Spinal cord (tissue), 10 donors: ENCODE results near the gene SEPTIN7. TPM values are rescaled to one million over a fixed set of nuclear protein-coding genes. Genes with fewer than 3 reads are reported as not detected.

Experiments used
- DNase-seq, 6 donors: peaks; one replicate each; pipeline versions ENCODE4 v3.0.0 to v3.0.0-alpha.2; 2013 to 2015; ENCODE audit warnings: low spot score in 6 of 6, low read depth in 4 of 6
- H3K27ac ChIP-seq: one replicate; pipeline ENCODE4 v1.5.1; 2013; ENCODE audit warnings: low read depth, low read length, control low read depth
- H3K27me3 ChIP-seq: one replicate; pipeline ENCODE4 v1.6.1; 2013; ENCODE audit warnings: low read length; ENCODE audit not compliant: control insufficient read depth, insufficient read depth
- H3K36me3 ChIP-seq: one replicate; pipeline ENCODE4 v1.6.1; 2013; ENCODE audit warnings: low read length; ENCODE audit not compliant: control insufficient read depth, insufficient read depth
- H3K4me1 ChIP-seq: one replicate; pipeline ENCODE4 v1.6.1; 2013; ENCODE audit warnings: low read length; ENCODE audit not compliant: control insufficient read depth, insufficient read depth
- H3K4me3 ChIP-seq: one replicate; pipeline ENCODE4 v1.5.1; 2013; ENCODE audit warnings: low read depth, low read length, control low read depth
- H3K9me3 ChIP-seq: one replicate; pipeline ENCODE4 v1.6.1; 2013; ENCODE audit warnings: low read length; ENCODE audit not compliant: control insufficient read depth, insufficient read depth
- WGBS: methylation state at CpG from one replicate; pipeline ENCODE4 v1.1.5; 2013; ENCODE audit warnings: missing lambda C conversion rate; ENCODE audit not compliant: insufficient coverage; 5-methylcytosine and 5-hydroxymethylcytosine counted together
- polyA plus RNA-seq, 2 donors: library from polyadenylated mRNA; unstranded; fragments of 120-200 nt; gene quantifications; one replicate each; pipeline ENCODE4 v1.2.1, GENCODE V29; 2013; ENCODE audit not compliant: insufficient read length in 2 of 2
- total RNA-seq, 2 donors: library from RNA; depleted of rRNA in 1 of 2; stranded (reverse); fragments of 120-200 nt in 1 of 2; fragments of >200 nt in 1 of 2; gene quantifications; one replicate each; pipeline versions ENCODE4 v1.2.3 to v1.2.4, GENCODE V29; 2013 to 2014
- donor health status: healthy.

The SEPTIN7 gene
- total and polyA plus RNA-seq, 4 donors = 458 to 600 (median 521) TPM

GRCh38 chr7:35802649-35803048, 1.8 kb downstream of the SEPTIN7 start:
- Histone ChIP-seq H3K4me1 (peaks cover 3% of the 10 kb centered on the region), H3K4me3 (peak overlapping the region; percentile 73), H3K27ac (peak overlapping the region; percentile 95), H3K36me3 (no peaks in the 10 kb centered on the region), H3K9me3 (no peaks in the 10 kb centered on the region), H3K27me3 (no peaks in the 10 kb centered on the region)
- WGBS = no CpG with 5 or more reads among the region's 3 CpGs
- DNase-seq = peak in 1 of 6 donors; percentile 7

DNA sequence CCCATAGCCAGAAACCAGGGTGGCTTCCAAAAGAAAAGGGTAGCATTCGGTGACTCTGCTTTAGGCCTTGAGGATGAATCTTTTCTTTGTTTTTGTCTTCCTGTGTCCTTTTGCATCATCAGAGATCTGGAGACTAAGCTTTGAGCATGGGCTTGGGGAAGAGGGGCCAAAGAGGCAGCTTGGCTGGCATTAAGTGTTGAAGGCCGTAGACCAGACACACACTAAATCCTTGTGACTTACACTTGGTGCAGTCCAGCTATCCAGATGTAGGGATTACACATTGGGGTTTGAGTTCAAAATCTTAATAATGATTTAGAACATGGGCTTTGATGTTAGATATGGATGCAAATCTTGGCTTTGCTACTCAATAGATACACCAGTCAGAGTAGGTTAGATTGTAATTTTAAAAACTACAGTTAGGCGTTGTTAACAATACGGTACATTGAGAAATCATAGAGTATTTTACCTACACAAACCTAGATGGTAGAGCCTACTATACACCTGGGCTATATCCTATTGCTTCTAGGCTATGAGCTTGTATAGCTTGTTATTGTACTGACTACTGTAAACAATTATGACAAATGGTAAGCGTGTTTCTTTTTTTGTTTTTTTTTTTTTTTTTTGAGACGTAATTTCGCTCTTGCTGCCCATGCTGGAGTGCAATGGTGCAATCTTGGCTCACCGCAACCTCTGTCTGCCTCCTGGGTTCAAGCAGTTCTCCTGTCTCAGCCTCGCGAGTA, 3.5 kb downstream of the SEPTIN7 start:
- H3K36me3 ChIP-seq = no peaks in the 10 kb centered on the region
- peaks cover 3% of the 10 kb centered on the region for H3K4me1 ChIP-seq
- no peak for DNase-seq
- no peaks in the 10 kb centered on the region for H3K27me3 ChIP-seq
- H3K27ac ChIP-seq = no peak overlapping the region
- H3K4me3 ChIP-seq = no peak overlapping the region
- 84% methylated on average over 5 of the region's 10 CpGs for WGBS
- H3K9me3 ChIP-seq = no peaks in the 10 kb centered on the region

GRCh38 chr7:35805876-35806275, 5.0 kb downstream of the SEPTIN7 start:
- Histone ChIP-seq H3K9me3 (no peaks in the 10 kb centered on the region), H3K4me1 (peaks cover 3% of the 10 kb centered on the region), H3K27me3 (no peaks in the 10 kb centered on the region), H3K27ac (no peak overlapping the region), H3K36me3 (no peaks in the 10 kb centered on the region), H3K4me3 (no peak overlapping the region)
- WGBS = no CpG with 5 or more reads among the region's 3 CpGs
- DNase-seq = no peak

DNA sequence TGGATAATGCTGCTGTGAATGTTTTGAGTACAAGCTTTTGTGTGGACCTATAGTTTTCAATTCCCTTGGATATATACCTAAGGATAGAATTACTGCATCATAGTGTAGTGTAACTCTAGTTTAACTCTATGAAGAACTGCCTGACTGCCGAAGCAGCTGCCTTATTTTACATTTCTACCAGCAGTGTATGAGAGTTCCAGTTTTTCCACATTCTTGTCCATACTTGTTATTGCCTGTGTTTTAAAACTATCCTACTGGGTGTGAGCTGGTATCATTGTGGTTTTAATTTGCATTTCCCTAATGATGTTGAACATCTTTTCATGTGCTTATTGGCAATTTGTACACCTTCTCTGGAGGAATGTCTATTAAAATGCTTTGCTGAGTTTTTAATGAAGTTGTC, 15.7 kb downstream of the SEPTIN7 start:
- Histone ChIP-seq H3K36me3 (no peaks in the 10 kb centered on the region), H3K9me3 (peaks cover 4% of the 10 kb centered on the region), H3K4me1 (no peaks in the 10 kb centered on the region), H3K27me3 (no peaks in the 10 kb centered on the region), H3K27ac (no peak overlapping the region), H3K4me3 (no peak overlapping the region)
- WGBS = no CpG with 5 or more reads among the region's 1 CpG
- DNase-seq = peak in 1 of 6 donors; percentile 6

DNA sequence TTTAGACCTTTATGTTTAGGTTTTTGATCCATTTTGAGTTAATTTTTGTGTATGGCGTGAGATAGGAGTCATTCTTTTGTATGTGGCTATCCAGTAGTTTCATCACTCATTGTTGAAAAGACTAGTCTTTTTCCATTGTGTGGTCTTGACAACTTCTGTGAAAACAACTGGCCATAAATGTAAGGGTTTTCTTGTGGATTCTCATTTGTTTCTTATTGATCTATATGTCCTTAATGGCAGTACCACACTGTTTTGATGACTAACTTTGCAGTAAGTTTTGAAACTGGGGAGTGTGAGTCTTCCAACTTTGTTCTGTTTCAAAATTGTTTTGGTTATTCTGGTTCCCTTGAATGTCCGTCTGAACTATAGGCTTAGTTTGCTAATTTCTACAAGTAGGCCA, 16.3 kb downstream of the SEPTIN7 start:
- no peak for DNase-seq

DNA sequence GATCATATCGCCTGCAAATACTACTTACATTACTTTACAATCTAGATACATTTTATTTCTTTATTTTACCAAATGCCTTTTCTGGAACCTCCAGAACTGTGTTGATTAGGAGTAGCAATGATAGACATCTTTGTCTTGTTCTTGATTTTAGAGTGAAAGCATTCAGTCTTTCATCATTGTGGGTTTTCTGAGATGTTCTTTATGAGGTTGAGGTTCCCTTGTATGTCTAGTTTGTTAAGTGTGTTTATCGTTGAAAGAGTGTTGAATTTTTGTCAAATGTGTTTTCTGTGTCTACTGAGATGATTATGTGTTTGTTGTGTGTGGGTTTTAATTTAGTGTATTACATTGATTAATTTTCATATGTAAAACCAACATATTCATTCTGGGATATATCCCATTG, 17.1 kb downstream of the SEPTIN7 start:
- no peak overlapping the region for H3K27ac ChIP-seq
- H3K27me3 ChIP-seq = no peaks in the 10 kb centered on the region
- DNase-seq = no peak
- no peaks in the 10 kb centered on the region for H3K36me3 ChIP-seq
- H3K9me3 ChIP-seq = peaks cover 4% of the 10 kb centered on the region
- no CpG with 5 or more reads among the region's 2 CpGs for WGBS
- H3K4me3 ChIP-seq = no peak overlapping the region
- H3K4me1 ChIP-seq = no peaks in the 10 kb centered on the region

More for the DNA sequence above, 16.3 kb downstream of the SEPTIN7 start:
- WGBS = 100% methylated on average over 1 of the region's 2 CpGs
- Histone ChIP-seq H3K27me3 (no peaks in the 10 kb centered on the region), H3K27ac (no peak overlapping the region), H3K36me3 (no peaks in the 10 kb centered on the region), H3K9me3 (peaks cover 4% of the 10 kb centered on the region), H3K4me1 (no peaks in the 10 kb centered on the region), H3K4me3 (no peak overlapping the region)

DNA sequence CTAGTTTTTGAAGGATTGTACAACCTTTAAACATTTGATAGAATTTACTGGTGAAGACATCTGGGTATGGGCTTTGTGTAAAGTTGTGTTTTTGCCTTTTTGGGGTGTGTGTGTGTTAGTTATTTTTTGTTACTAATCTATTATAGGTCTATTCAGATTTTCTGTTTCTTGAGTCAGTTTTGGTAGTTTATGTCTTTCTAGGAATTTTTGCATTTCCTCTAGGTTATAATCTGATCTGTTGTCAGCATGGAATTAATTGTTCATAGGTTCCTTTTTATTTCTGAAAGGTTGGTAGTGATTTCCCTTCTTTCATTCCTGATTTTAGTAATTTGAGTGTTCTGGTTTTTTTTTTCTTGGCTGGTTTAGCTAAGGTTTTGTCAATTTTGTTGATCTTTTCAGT, 17.7 kb downstream of the SEPTIN7 start:
- Histone ChIP-seq H3K4me1 (no peaks in the 10 kb centered on the region), H3K9me3 (peaks cover 4% of the 10 kb centered on the region), H3K36me3 (no peaks in the 10 kb centered on the region), H3K27ac (no peak overlapping the region), H3K4me3 (no peak overlapping the region), H3K27me3 (no peaks in the 10 kb centered on the region)
- DNase-seq = no peak

DNA sequence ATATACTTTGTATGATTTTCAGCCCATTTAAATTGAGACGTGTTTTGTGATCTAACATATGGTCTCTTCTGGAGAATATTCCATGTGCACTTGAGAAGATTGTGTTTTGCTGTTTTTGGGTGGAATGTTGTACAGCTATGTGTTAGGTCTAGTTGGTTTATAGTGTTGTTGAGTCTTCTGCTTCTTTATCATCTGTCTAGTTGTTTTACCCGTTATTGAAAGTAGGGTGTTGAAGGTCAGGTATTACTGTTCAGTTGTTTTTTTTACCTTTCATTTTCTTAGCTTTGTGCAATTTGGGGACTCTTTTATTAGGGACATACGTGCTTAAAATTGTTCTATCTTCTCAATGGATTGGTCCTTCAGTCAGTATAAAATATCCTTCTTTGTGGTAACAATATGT, 18.5 kb downstream of the SEPTIN7 start:
- H3K27ac ChIP-seq = no peak overlapping the region
- no peaks in the 10 kb centered on the region for H3K36me3 ChIP-seq
- DNase-seq = no peak
- H3K27me3 ChIP-seq = no peaks in the 10 kb centered on the region
- peaks cover 4% of the 10 kb centered on the region for H3K9me3 ChIP-seq
- no peak overlapping the region for H3K4me3 ChIP-seq
- WGBS = 100% methylated on average over 1 of the region's 3 CpGs
- no peaks in the 10 kb centered on the region for H3K4me1 ChIP-seq

DNA sequence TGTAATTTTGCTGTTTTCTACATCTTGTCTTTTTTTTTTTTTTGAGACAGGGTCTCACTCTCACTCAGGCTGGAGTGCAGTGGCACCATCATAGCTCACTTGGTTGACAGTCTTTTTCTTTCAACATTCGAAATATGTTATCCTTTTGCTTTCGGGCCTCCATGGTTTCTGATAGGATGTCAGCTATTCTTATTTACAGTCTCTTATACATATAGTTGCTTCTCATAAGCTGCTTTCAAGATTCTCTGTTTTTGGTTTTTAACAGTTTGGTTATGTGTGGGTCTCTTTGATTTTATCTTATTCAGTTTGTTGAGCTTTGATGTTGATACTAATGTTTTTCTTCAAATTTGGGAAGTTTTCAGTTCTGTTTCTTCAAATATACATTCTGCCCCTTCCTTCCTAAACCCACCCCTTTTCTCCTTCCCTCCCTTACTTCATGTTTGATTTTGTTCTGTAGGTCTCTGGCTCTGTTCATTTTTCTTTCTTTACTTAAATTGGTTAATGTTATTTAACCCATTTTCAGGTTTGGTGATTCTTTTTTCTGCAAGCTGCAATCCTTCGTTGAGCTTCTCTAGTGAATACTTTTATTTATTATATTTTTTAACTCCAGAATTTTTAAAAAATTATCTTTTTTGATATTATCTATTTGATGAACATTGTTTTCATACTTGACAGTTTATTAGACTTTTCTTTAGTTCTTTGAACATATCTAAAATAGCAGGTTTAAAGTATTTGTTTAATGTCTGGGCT, 19.3 kb downstream of the SEPTIN7 start:
- Histone ChIP-seq H3K36me3 (no peaks in the 10 kb centered on the region), H3K4me1 (no peaks in the 10 kb centered on the region), H3K9me3 (peaks cover 4% of the 10 kb centered on the region), H3K27me3 (no peaks in the 10 kb centered on the region), H3K27ac (no peak overlapping the region), H3K4me3 (no peak overlapping the region)
- no CpG with 5 or more reads among the region's 3 CpGs for WGBS
- DNase-seq = no peak

GRCh38 chr7:35820858-35821257, 20.0 kb downstream of the SEPTIN7 start:
- H3K4me3 ChIP-seq = no peak overlapping the region
- H3K36me3 ChIP-seq = no peaks in the 10 kb centered on the region
- no peak for DNase-seq
- peaks cover 1% of the 10 kb centered on the region for H3K9me3 ChIP-seq
- no peaks in the 10 kb centered on the region for H3K4me1 ChIP-seq
- WGBS = no CpG with 5 or more reads among the region's 1 CpG
- H3K27me3 ChIP-seq = no peaks in the 10 kb centered on the region
- H3K27ac ChIP-seq = no peak overlapping the region
